Activated T-cell treated with anti-CD3 and anti-CD28 coated beads for 4 hours (primary cell): ENCODE results near the gene SLC41A2.
"Not testable (repeated sequence)": the region's sequence is repeated elsewhere in the genome, so short reads cannot be mapped to it uniquely, and the experiment has no call there.

Experiments
- DNase-seq: peaks from one replicate; pipeline ENCODE4 v3.0.0-alpha.2; 2020

SLC41A2 gene

DNA sequence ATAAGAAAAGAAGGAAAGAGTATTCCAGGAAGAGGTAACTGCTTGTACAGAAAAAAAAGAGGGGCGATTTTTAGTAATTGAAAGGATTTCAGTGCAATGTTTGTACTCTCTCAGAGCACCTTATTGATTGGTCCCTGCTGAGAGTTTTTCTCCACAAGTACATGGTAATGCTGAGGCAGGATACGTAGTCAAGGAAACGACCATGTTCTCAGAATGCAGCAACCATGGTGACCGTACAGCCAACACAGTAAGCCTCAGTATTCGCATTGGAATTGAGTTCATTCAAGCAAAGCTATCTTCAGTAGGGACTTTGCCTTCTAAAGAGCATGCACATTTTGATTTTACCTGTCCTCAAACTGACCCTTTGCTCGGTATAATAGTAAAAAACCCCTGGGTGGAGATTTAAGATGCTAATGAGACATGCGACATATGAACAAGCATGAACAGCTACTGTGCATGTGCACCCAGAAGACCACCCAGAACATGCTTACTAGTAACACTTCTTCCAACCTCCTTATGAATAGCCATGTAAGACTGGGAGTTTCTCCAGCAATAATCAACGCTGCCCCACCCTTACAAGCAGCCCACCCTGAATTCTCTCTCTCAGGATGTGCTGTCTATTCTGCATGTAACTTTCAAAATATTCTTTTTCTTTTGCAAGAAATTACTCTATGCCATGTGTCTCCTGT lies 6.2 kb upstream of the SLC41A2 start:
- DNase-seq, result no peak

DNA sequence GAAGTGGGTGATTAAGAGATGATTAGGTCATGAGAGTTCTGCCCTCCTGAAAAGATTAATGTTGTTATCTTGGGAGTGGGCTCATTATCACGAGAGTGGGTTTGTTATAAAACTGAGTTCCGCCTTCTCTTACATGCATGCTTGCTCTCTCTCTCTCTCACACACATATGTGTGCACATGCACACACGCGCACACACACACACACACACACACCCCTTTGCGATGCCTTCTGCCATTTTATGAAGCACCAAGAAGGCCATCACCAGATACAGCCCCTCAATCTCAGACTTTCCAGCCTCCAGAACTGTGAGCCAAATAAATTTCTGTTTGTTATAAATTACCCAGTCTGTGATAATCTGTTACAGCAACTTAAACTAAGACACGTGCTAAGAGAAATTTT lies 5.7 kb upstream of the SLC41A2 start:
- no peak for DNase-seq

DNA sequence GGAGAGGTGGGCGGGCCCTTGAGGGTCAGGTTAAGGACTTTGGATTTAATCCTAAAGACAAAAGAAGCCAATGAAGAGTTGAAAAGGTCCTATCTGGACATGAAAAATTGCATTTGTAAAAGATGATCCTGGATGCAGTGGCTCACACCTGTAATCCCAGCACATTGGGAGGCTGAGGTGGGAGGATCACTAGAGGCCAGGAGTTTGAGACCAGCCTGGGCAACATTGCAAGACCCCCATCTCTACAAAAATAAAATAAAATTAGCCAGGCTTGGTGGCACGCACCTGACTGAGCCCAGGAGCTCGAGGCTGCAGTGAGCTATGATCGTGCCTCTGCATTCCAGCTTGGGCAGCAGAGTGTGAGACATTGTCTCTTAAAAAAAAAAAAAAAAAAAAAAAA lies 2.4 kb upstream of the SLC41A2 start:
- no peak for DNase-seq

DNA sequence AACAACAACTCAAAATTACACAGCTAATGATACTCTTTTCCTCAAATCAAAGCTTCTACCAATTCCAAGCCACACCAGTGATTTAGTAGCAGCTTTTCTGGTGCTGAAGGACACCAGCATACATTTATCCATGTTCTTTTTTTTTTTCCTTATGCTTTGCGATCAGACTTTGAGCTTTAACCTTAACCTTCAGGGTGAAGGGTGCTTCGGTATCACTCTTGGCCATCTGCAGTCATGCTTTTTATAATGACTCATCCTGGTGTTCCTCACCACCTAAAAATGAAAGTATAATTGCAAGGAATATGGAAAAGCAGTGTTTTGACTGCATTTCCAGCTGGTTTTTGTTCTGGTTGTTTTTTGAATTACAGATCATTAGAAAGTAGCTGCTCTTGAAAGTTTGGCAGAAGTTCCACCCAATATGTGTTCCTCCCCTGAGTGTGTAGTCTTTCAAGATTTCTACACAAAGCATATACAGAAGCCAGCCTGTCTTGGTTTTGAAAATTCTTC lies 1.3 kb upstream of the SLC41A2 start:
- DNase-seq, result no peak

DNA sequence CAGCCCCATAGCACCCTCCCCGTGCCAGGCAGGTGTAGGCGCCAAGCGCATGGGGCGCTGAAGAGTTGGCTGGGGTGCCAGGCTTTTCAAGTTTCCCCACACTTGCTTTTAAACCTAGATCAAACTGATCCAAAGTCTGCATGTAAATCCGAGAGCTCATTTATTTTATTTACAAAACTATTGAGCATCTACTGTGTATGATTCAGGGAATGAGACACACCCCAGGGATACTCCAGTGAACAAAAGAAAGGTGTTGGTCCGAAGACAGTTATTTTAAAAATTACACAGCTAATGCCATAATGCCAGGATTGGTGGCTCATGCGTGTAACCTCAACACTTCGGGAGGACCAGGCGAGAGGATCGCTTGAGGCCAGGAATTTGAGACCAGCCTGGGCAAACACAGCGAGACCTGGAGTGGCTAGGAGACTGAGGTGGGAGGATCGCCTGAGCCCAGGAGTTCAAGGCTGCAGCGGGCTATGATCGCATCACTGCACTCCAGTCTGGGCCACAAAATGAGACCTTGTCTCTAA lies 780 bp upstream of the SLC41A2 start:
- DNase-seq, result no peak

DNA sequence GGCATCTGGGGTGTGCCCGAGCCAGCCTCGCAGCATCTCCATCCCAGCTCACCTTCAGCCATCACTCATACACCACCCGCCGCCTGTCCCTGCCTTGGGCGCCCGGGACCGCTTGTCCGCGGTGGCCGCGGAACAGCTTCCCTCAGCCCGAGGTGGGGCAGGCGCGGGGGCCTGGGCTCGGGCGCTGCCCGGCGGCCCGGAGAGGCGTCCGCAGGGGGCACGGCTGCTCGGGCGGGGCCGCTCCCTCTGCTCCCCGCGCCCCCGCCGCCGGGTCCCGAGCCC lies 430 bp downstream of the SLC41A2 start:
- peak; percentile 14 for DNase-seq

DNA sequence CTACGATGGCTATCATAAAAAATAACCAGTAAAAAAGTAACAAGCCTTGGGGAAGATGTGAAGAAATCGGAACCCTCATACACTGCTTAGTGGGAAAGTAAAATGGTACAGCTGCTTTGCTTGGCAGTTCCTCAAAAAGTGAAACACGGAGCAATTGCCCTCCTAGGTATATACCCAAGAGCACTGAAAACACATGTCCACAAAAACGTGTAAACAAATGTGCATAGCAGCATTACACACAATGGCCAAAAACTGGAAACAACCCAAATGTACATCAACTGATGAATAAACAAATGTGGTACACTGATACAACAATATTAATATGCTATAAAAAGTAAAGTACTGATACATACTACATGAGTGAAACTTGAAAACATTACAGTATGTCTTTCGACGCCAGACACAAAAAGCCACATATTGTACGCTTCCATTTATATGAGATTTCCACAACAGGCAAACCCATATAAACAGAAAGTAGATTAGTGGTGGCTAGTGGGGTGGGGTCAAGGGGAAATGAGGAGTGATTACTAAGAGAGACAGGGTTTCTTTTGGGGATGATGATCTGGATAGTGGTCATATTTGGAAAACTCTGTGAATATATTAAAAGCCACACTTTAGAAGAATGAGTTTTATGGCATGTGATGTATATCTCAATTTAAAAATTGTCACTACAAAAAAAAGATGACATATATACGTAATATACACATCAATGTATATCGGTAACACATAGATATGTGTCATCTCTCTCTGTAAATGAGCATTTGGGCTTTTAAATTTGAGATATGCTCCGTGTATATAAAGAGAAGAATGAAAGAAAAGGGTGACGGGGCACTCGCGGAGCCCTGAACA lies 996 bp downstream of the SLC41A2 start:
- DNase-seq, result no peak

DNA sequence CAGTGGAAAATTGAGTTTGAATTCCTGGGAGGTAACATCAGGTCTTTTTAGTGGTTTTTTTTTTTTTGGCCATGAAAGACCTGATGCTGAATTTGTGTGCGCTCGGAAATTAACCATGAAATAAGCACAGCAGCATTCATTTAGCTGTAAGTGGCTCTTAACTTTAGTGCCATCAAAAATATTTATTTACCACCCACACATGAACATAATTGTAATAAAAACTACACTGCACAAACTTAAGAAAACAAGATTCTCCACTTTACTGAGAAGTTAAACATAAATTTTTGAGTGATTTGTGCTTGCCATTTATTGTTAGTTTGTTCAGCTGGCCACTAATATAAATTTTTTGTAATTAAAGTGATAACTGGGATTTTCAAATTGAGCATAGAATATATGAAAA lies 2.4 kb downstream of the SLC41A2 start:
- DNase-seq, result no peak

DNA sequence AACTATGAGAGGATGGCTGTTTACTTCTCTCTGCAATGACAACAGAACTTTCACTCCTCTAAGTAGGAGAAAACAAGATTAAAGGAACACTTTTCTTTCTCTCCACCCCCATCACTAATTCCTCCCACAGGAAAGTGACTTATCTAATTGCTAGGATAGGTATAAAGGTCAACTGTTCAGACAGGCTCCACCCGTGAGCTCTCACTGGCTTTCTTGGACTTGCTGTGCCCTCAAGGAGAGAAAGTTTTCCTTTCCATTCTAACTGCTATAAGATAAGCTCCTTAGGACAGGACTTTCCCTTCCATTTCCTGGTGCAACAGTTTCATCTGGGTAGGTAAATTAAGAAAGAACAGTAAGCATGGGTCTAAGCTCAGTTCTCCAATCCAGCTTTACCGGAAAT lies 4.8 kb downstream of the SLC41A2 start:
- no peak for DNase-seq

DNA sequence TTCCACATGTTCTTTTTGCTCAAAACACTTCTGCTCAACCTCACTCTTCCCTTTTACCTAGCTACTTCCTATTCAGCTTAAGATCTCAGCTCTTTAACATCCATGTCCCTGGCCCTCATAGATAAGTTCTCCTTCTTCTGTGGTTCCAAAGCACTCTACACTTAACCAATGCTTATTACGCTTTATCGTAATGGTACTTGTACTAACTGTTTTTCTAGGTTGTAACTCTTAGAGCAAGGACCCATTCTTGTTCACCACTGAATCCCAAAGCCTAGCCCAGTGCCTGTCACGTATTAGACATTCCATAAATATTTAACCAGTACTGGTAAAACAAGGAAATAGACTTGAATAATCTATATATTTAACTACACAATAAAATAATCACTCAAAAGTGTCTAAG lies 5.3 kb downstream of the SLC41A2 start:
- DNase-seq, result no peak

DNA sequence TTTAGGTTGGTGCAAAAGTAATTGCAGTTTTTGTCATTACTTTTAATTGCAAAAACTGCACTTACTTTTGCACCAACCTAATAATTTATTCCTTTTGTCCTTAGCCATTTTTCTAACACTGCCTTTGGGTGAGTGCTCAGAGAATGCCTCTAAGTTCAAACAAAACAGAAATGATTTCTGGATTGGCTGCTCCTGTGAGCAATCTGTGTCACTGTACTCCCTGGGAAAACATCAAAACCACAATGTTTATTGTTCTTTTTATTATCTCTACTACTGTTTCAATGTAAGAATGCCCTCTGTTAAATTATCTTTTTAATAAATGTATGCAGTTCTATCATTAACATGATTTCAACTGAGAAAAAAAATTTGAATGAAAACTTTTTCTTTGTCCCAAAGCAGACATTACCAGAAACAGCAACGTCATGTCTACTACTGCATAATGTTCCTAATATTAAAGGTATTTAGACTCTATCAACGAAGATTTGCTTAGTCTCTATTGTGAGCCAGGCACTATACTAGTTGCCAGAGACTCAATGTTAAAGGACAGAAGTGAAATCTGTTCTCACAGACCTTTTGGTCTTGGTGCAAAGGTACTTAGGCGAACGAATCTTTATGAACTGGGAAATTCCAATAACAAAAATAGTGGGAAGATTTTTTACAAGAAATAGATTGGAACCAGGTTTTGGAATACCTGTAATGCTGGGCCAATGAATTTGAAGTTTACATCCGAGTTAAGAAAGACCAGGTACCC lies 6.2 kb downstream of the SLC41A2 start:
- no peak for DNase-seq

DNA sequence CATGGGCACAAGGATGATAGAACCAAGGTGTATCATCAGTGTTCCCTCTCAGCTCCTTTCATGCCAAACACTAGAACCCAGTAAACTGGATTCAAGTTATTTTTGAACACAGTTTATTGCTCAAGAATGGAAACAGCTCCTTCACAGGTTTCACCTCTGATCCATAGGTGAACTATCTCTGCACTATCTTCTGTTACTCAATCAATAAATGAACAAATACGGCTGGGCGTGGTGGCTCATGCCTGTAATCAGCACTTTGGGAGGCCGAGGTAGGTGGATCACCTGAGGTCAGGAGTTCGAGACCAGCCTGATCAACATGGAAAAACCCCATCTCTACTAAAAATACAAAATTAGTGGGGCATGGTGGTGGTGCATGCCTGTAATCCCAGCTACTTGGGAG lies 9.4 kb downstream of the SLC41A2 start:
- DNase-seq, result not testable (repeated sequence)

DNA sequence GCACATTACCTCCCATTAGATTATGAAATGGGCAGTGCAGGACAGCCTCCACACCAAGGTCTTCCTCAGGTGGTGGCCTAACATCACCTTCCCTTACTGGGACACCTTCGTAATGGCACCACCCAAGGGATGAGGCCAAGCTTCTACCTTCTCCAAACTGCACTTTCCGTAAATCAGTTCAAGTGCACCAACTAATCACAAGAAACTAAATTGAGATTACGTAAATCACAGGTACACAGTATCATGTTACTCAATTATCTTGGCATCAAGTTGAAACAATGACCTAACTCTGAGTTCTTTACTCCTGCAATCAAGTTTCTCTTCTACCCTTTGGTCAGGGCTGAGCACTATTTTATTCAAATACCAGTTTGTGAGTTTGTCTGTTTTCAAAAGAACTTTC lies 13.8 kb downstream of the SLC41A2 start:
- DNase-seq, result no peak

DNA sequence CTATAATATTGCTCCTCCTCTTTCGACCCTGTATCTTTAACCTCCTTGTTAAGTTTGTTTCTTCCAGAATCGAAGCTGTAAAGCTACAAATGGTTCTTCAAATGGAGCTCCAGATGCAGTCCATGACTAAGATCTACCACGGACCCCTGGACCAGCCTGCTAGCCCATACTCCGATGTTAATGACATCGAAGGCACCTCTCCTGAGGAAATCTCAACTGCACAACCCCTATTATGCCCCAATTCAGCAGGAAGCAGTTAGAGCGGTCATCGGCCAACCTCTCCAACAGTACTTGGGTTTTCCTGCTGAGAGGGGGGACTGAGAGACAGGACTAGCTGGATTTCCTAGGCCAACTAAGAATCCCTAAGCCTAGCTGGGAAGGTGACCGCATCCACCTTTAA lies 14.7 kb downstream of the SLC41A2 start:
- DNase-seq, result not testable (repeated sequence)

DNA sequence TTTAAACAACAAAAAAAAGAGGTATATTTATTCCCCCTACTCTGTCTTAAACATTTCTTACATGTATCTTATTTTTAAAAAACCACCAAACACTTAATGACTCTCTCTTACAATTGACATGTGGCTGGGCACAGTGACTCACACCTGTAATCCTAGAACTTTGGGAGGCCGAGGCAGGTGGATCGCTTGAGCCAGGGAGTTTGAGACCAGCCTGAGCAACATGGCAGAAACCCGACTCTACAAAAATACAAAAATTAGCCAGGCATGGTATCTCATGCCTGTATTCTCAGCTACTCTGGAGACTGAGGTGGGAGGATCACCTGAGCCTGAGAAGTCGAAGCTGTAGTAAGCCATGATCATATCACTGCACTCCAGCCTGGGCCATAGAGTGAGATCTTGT lies 16.0 kb downstream of the SLC41A2 start:
- DNase-seq, result no peak

DNA sequence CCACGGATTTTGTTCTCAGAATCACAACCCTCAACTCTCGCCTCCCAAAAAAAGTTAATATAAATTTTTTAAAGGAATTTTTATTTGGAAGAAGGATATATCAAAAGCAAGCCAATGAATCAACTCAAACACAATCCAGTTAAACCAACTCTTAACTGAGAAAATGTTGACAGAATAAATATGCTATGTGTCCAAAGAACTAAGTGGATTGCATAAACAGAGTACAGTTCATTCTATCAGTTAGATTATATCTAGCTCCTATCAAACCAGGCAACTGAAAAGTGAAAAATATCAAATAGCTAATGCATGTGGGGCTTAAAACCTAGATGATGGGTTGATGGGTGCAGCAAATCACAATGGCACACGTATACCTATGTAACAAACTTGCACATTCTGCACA lies 16.6 kb downstream of the SLC41A2 start:
- no peak for DNase-seq

DNA sequence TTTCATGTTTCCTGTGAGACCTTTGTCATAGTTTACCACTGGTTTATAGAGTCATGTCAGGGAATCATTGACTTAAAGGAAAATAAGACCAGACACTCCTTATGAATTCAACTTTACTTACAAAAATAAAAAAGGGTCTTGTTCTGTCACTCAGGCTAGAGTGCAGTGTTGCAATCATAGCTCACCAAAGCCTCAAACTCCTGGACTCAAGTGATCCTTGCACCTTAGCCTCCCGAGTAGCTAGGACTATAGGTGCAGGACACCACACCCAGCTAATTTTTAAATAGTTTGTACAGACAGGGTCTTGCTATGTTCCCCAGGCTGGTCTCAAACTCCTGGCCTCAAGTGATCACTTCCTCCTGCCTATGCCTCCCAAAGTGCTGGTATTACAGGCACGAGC lies 19.0 kb downstream of the SLC41A2 start:
- DNase-seq, result no peak

DNA sequence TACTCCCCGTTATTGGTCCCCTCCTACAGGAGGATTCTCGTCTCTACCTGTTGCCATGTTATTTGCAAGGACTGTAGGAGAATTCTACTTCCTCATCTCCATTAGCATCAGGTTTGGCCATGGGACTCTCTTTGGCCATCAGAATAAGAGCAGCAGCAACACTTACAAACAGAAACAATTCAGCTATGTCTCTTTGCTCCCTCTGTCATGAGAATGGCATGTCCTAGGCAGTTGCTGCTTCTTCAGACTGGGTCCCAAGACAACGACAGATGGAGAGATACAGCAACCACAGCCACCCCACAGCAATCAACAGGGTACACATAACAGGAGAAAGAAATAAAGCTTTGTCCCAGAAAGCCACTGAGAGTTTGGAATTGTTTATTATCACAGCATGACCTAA lies 19.7 kb downstream of the SLC41A2 start:
- no peak for DNase-seq

DNA sequence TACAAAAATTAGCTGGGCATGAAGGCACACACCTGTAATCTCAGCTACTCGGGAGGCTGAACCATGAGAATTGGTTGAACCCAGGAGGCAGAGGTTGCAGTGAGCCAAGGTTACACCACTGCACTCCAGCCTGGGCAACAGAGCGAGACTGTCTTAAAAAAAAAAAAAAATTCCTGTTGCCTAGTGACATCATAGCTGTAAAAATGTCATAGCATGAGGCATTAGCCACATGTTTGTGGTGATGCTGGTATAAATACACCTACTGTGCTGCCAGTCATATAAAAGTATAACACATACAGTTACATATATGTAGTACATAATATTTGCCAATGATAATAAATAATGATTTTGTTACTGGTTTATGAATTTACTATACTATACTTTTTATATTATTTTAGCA lies 22.2 kb downstream of the SLC41A2 start:
- DNase-seq, result no peak

DNA sequence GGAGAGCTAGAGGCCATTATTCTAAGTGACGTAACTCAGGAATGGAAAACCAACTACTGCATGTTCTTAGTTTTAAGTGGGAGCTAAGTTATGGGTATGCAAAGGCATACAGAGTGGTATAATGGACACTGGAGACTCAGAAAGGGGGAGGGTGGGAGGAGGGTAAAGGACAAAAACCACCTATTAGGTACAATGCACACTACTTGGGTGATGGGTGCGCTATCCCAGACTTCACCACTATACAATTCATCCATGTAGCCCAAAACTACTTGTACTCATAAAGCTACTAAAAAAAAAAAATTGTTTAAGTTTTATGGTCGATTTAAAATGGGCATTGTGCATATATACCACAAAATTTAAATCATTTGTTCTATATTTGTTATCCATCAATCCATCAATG lies 24.3 kb downstream of the SLC41A2 start:
- no peak for DNase-seq

DNA sequence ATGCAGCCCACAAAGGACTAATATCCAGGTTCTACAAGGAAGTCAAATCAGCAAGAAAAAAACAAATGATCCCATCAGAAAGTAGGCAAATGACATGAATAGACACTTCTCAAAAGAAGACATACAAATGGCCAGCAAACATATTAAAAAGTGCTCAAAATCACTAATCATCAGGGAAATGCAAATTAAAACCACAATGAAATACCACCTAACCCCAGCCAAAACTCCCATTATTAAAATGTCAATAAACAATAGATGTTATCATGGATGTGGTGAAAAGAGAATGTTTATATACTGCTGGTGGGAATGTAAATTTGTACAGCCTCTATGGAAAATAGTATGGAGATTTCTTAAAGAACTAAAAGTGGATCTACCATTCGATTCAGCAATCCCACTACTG lies 25.0 kb downstream of the SLC41A2 start:
- DNase-seq, result no peak

DNA sequence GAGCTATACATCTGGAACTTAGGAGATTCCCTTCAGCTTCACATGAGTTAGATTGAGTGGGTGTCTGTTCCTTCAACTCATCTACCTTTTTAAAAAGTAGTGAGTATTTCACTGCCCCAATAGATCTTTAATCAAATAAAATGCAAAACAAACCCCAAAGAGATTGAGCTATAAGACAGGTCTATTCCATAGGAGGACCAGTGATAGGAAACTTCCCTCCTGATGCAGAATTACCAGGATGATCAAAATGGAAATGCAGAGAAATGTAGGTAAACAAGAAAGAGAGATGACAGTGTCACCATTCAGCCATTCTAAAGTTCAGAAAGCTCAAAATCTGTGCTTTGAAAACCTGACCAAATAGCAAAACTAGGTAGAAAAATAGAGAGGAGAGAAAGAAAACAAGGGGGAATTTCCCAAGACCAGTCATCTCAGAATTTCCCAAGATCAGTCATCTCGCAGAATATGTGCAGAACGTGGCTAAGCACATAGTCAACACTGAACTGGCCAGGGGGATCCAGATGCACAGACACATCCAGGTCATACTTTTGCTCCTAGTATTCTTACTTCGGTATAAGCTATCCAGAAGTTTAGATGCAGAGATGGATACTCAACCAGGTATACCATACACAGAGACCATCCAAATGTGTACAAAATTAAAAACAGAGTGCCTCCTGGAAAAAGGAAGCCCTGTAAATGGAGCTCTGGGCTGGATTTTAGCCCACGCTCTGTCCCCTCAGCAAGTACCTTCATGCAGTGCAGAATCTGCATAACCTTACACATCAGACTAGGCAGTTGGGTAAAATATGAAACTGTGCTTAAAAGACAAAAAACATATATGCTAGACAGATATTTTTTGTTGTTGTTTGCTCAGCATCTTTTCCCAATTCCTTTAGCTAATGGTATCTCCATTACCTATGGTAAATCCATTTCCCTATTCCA lies 27.4 kb downstream of the SLC41A2 start:
- DNase-seq, result no peak

DNA sequence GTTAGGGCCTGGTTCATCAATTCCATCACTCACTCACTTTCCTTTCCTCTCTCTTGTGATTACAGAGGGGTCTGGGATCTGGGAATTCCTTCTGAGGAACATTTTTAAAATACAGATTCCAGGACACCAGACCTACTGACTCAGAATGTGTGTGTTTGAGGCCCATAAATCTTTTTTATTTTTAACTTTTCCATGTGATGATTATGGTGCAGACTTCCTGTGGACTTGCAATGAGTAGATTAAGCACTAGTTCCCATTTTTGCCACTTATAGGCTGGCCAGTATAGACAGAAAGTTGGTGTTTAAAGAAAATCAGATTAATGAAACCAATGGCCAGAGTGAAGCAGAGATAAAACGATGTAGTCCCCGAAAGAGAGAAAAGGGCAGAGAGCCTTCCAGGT lies 28.1 kb downstream of the SLC41A2 start:
- DNase-seq, result no peak
